ENCODE data around the gene PDZD8.

GRCh38 chr10:117375360-117376178, at the start of gene PDZD8:
- TF ChIP-seq POLR2A (IDR thresholded peaks at IDR 0.05; ENCODE audit: low read depth, low read length): peak; percentile 64
- TF ChIP-seq TAF1 (IDR thresholded peaks at IDR 0.05; ENCODE audit: low read depth, low read length): no peak
- TF ChIP-seq POLR2AphosphoS5 (IDR thresholded peaks at IDR 0.05; ENCODE audit: low read depth, low read length): peak; percentile 63; the same call in 1 of the 2 replicates
- TF ChIP-seq SPI1 (IDR thresholded peaks at IDR 0.05; ENCODE audit: low read depth, low read length): no peak
- TF ChIP-seq POU2F2 (IDR thresholded peaks at IDR 0.05; ENCODE audit: low read depth, low read length): no peak; the same call in 1 of the 2 replicates

All from GM12891 (cell line).